Activated CD4-positive, alpha-beta T cell treated with anti-CD3 and anti-CD28 coated beads, Interleukin-2, amount 50 U/mL, for 48 hours (primary cell): ENCODE results near the gene APIP.

Experiments used
- DNase-seq, 2 experiments: peaks; one replicate each; pipeline ENCODE4 v3.0.0-alpha.2; 2020

APIP gene

DNA sequence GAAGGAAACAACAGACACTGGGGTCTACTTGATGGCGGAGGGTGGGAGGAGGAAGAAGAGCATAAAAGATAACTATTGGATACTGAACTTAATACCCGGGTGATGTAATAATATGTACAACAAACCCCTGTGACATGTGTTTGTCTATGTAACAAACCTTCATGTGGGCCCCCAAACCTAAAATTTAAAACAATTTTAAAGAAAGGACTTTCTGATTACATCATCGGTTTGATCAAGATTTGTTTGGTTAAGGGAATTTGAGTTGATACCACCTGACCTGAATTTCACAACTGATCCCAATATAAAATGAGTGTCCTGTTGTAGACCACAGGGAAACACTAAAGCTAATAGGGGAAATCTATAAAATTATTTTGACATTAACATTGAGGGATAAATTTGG is 34.3 kb downstream of the APIP start:
- no peak for DNase-seq

- DNase-seq, result no peak
Measured at GRCh38 chr11:34877375-34877975, 38.7 kb downstream of the APIP start.

- no peak for DNase-seq
Measured at GRCh38 chr11:34874202-34874601, 42.0 kb downstream of the APIP start.

- DNase-seq, result no peak
Measured at GRCh38 chr11:34870548-34871196, 45.5 kb downstream of the APIP start.

DNA sequence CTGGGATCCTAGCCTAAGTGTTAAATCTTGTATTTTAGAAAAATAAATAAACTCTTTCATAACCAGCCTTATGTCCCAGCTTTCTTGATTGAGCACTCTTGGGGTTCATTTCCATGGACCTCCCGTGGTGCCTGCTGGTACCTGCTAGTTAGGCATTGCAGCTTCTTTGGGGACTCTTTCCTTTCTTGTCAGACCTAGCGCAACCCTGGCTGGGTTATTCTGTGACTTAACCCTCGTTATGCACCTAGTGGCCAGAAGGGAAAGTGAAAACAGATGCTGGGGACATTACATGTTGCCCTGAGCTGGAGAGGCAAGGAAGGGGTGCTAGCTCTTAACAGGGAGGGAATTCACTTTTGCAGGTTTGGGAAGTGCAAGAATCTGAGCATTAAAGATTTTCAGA is 46.8 kb downstream of the APIP start:
- DNase-seq, result no peak

GRCh38 chr11:34866375-34866774 is 49.8 kb downstream of the APIP start:
- no peak for DNase-seq

- DNase-seq, result no peak
Measured at GRCh38 chr11:34865261-34865660, 50.9 kb downstream of the APIP start.

- DNase-seq, result no peak
Measured at GRCh38 chr11:34864424-34864823, 51.8 kb downstream of the APIP start.

DNA sequence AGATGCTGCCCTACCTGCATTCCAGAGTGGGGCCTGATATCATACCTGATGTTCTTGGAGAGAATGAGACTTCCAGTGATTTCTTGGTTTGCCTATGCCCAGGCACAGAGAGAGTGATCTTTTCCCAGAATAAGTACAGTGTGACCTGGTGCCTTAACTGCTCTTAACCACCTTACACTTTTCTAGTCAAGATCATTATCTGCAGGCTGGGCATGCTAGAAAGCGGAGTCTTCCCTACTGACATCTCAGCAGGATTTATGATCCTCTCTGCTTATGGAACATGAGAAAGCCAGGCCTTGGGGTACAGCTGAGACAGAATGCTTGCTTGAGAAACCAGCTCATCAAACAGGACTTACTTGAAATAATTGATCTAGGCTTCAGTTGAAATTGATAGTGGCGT is 53.1 kb downstream of the APIP start:
- DNase-seq, result no peak

GRCh38 chr11:34860518-34860917 is 55.7 kb downstream of the APIP start:
- no peak for DNase-seq

DNA sequence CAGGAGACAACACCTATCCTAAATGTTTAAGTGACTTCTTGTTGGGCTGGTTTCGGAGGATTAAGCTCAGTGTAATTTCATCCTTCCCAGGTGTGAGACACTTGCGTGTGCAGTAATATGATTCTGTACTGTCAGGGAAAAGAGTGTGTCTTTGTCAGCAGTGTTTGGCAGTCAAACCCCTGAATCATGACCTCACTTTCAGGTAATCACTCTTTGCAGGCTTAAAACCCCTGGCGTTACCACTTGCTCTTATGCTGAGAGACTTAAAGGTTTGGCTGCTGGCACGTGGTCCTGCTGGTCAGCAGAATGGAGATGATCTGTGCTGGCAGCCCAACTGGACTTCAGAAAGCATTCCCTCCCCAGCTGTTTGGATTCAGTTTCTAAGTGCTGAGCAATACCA is 56.1 kb downstream of the APIP start:
- no peak for DNase-seq

- no peak for DNase-seq
Measured at GRCh38 chr11:34859496-34859895, 56.7 kb downstream of the APIP start.

DNA sequence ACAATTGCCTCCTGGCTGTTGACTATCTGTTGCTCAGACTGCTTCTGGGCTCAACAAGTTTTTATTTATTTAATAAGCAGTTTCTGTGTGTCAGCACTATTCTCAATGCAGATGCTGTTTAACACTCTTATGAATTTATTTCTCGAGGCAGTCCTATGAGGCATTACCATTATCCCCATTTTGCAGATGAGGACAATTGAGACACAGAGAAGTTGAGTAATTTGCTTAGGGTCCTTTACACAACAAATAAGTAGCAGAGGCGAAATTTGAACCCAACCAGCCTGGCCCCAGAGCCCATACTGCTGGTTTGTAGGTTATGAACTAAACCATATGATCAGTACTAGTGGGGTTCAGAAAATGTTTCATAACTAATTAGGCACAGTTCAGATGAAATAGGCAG is 58.7 kb downstream of the APIP start:
- no peak for DNase-seq

- no peak for DNase-seq
Measured at GRCh38 chr11:34856251-34856650, 59.9 kb downstream of the APIP start.

- DNase-seq, result no peak
Measured at GRCh38 chr11:34855754-34856095, 60.5 kb downstream of the APIP start.

DNA sequence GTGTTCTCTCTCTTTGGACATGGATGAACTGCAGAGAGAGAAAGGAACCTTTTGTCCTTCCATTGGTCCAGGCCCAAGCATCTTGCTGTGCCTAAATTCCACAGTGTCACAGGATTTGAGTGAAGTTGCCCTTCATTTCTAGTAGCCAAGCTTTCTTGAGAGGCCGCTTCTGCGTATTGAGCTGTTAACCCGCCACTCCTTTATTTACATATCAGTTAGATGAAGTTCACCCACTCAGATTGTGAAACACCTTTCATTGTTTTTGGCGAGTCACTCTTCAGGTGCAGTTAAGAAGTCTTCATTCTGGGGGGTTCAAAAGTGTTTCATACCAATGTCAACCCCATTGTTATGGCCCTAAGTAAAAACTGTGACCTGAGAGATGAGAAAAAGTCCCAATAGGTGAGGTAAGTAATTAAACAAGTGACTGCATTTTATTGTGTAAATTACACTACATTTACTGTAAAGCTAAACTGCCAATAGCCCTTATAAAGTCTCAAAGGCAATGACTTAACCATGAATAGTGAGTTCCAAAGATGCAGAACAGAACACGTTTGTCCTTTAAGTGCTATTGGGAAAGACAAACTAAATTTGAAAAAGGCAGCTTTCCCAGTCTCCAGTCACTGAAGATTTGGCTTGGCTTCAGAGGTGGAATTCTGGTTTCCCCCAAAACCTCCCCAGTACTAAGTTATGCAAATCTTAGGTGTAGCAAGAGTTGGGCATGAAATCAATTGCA is 61.0 kb downstream of the APIP start:
- DNase-seq, result no peak

GRCh38 chr11:34851916-34852315 is 64.3 kb downstream of the APIP start:
- no peak for DNase-seq

- no peak for DNase-seq
Measured at GRCh38 chr11:34850334-34850733, 65.8 kb downstream of the APIP start.

GRCh38 chr11:34846467-34846866 is 69.7 kb downstream of the APIP start:
- no peak for DNase-seq

- no peak for DNase-seq
Measured at GRCh38 chr11:34844463-34845112, 71.6 kb downstream of the APIP start.

DNA sequence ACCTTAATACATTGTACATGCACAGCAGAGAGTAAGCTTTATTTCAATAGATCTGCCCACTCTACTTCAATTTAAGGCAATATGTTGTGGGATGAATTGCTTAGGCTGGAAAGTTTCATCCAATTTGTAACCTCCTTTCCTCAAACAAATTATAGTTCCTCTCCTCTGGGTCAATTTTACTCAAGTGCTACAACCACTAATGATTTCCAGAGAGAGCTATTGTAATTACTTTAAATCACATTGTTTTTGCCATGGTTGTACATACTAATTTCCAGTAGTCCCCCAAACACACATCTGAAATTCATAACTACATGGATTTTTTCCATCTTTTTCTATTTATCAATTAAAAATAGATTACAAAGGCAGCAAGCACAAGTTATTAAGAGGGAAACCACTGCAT is 72.9 kb downstream of the APIP start:
- no peak for DNase-seq

DNA sequence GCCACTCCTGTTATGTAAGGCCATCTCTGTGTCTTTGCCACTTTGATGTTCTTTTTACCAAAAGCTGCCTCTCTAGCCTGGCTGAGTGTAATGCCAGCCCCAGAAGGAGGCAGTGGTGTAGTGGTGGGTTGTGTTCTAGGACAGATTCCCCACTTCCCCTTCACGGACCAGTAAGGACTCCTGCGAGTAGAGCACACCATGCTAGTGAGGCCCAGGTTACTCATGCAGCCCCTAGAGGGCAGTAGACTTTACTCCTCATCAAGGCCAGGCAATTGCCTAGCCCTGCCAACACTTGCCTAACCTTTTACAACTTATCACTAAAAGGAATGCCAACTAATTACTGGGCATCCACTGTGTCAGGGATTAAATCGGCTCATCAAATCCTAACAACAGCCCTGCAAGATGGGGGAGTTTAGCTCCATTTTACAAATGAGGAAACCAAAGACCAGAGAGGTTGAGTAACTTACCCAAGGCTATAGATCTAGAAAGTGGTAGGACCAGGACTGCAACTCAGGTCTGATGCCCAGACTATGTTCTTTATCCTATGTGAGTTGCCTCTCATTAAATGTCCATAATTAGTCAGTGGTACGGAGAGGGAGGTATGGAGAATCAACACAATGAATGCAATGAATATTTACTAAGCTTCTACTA is 75.3 kb downstream of the APIP start:
- peak; percentile 8 to 22 for DNase-seq

GRCh38 chr11:34839969-34840368 is 76.2 kb downstream of the APIP start:
- no peak for DNase-seq
